Ishikawa (cell line): ENCODE measurements around the gene NRL.

ENCODE experiments used
- CEBPB ChIP-seq: IDR thresholded peaks from 2 replicates; pipeline ENCODE4 v1.6.1; 2012
- CREB1 ChIP-seq: IDR thresholded peaks from 2 replicates; pipeline ENCODE4 v1.6.1; 2012; ENCODE audit warnings: low read depth
- EGR1 ChIP-seq: IDR thresholded peaks from 2 replicates; pipeline ENCODE4 v1.6.1; 2012
- EP300 ChIP-seq: IDR thresholded peaks from 2 replicates; pipeline ENCODE4 v1.6.1; 2012; ENCODE audit warnings: borderline replicate concordance
- FOXM1 ChIP-seq: IDR thresholded peaks from 2 replicates; pipeline ENCODE4 v1.6.1; 2012; ENCODE audit warnings: low read depth, borderline replicate concordance
- NFIC ChIP-seq: IDR thresholded peaks from 2 replicates; pipeline ENCODE4 v1.6.1; 2012
- RAD21 ChIP-seq: IDR thresholded peaks from 2 replicates; pipeline ENCODE4 v1.6.1; 2012; ENCODE audit warnings: low read depth
- TAF1 ChIP-seq: IDR thresholded peaks from 2 replicates; pipeline ENCODE4 v1.6.1; 2012; ENCODE audit warnings: low read depth, mild to moderate bottlenecking
- TCF12 ChIP-seq: IDR thresholded peaks from 2 replicates; pipeline ENCODE4 v1.6.1; 2012; ENCODE audit warnings: low read depth
- TEAD4 ChIP-seq: IDR thresholded peaks from 2 replicates; pipeline ENCODE4 v1.6.1; 2012
- YY1 ChIP-seq: IDR thresholded peaks from 2 replicates; pipeline ENCODE4 v1.6.1; 2012; ENCODE audit warnings: low read depth
- TF ChIP-seq, protein P1 (sequence below): IDR thresholded peaks from 2 replicates; pipeline ENCODE4 v1.6.1; 2012
- TF ChIP-seq, protein P2 (sequence below): IDR thresholded peaks from 2 replicates; pipeline ENCODE4 v1.6.1; 2012
- TF ChIP-seq, protein P3 (sequence below): IDR thresholded peaks from 2 replicates; pipeline ENCODE4 v1.6.1; 2012; ENCODE audit warnings: low read depth, mild to moderate bottlenecking

DNA sequence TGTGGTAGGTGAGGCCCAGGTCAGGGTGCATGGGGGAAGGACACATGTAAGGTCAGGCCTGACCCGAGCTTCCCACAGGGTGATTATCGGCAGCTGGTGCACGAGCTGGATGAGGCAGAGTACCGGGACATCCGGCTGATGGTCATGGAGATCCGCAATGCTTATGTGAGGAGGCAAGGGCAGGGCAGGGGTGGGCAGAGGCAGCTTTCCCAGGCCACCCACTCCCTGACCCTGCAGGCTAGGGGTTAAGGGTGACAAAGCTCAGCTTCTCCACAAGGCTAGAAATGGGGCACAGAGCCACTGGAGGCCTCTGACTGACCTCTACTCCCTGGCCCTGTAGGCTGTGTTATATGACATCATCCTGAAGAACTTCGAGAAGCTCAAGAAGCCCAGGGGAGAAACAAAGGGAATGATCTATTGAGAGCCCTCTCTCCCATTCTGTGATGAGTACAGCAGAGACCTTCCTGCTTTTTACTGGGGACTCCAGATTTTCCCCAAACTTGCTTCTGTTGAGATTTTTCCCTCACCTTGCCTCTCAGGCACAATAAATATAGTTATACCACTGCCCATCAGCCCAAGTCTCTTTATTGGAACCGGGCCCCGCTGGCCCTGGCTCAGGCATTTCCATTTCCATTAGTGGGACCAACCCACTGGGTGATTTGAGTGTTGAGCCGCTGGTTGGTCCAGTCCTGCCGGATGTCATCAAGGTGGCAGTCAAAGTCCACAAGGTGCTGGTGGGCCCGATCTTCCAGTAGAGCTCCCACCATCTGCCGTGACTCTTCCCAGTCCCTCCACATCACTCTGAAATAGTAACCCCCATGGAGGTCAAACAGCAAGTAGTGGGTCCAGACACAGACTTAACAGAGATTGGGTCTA is 23.9 kb upstream of the NRL start:
- no peak for TF ChIP-seq YY1
- TF ChIP-seq, protein P1, sequence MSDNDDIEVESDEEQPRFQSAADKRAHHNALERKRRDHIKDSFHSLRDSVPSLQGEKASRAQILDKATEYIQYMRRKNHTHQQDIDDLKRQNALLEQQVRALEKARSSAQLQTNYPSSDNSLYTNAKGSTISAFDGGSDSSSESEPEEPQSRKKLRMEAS: no peak
- no peak for TF ChIP-seq EGR1
- TF ChIP-seq, protein P2, sequence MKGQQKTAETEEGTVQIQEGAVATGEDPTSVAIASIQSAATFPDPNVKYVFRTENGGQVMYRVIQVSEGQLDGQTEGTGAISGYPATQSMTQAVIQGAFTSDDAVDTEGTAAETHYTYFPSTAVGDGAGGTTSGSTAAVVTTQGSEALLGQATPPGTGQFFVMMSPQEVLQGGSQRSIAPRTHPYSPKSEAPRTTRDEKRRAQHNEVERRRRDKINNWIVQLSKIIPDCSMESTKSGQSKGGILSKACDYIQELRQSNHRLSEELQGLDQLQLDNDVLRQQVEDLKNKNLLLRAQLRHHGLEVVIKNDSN: no peak
- no peak for TF ChIP-seq TAF1
- TF ChIP-seq TEAD4: no peak
- no peak for TF ChIP-seq RAD21
- no peak for TF ChIP-seq EP300
- TF ChIP-seq FOXM1: no peak
- no peak for TF ChIP-seq NFIC
- no peak for TF ChIP-seq CEBPB
- TF ChIP-seq, protein P3, sequence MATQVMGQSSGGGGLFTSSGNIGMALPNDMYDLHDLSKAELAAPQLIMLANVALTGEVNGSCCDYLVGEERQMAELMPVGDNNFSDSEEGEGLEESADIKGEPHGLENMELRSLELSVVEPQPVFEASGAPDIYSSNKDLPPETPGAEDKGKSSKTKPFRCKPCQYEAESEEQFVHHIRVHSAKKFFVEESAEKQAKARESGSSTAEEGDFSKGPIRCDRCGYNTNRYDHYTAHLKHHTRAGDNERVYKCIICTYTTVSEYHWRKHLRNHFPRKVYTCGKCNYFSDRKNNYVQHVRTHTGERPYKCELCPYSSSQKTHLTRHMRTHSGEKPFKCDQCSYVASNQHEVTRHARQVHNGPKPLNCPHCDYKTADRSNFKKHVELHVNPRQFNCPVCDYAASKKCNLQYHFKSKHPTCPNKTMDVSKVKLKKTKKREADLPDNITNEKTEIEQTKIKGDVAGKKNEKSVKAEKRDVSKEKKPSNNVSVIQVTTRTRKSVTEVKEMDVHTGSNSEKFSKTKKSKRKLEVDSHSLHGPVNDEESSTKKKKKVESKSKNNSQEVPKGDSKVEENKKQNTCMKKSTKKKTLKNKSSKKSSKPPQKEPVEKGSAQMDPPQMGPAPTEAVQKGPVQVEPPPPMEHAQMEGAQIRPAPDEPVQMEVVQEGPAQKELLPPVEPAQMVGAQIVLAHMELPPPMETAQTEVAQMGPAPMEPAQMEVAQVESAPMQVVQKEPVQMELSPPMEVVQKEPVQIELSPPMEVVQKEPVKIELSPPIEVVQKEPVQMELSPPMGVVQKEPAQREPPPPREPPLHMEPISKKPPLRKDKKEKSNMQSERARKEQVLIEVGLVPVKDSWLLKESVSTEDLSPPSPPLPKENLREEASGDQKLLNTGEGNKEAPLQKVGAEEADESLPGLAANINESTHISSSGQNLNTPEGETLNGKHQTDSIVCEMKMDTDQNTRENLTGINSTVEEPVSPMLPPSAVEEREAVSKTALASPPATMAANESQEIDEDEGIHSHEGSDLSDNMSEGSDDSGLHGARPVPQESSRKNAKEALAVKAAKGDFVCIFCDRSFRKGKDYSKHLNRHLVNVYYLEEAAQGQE: no peak
- no peak for TF ChIP-seq CREB1
- no peak for TF ChIP-seq TCF12
